GM10248 (cell line): ENCODE data around the gene ARRDC1.
"Not testable (repeated sequence)": the region's sequence is repeated elsewhere in the genome, so short reads cannot be mapped to it uniquely, and the experiment has no call there.

Source experiments
- CTCF ChIA-PET: fragments of 300-600 bp; sonication (Branson Sonifier 250); formaldehyde crosslinking; extraction: SDS; loops from one replicate; lab custom pipeline; 2021; ENCODE audit warnings: antibody characterized with exemption; lab: Yijun Ruan, JAX
- POLR2A ChIA-PET: fragments of 350-650 bp; sonication (Branson Sonifier 250); formaldehyde crosslinking; extraction: SDS; loops from one replicate; lab custom pipeline; 2020; ENCODE audit warnings: antibody characterized with exemption; lab: Yijun Ruan, JAX
- DNase-seq: peaks from one replicate; pipeline ENCODE4 v3.0.0; 2012; ENCODE audit errors: extremely low spot score
- CTCF ChIP-seq: IDR thresholded peaks from 2 replicates; pipeline ENCODE4 v1.5.1; 2012; ENCODE audit warnings: mild to moderate bottlenecking, low read depth; ENCODE audit errors: extremely low read depth, missing control alignments, control extremely low read depth

Gene ARRDC1

GRCh38 chr9:137618105-137619067 is 12.9 kb downstream of the ARRDC1 start, which contains the start of gene EHMT1:
Gene EHMT1, plus strand, starts transcription at chr9:137619005. Its CDS starts 24 bp downstream, at chr9:137619029.
- peak; percentile 98 for DNase-seq
- ChIA-PET CTCF (interaction anchor here (0.7 to 1.7 kb wide), 3 partner anchors 10 to 55 kb away, joined by 3 to 9 read pairs (median 3); no protein-coding TSS in a partner anchor), POLR2A (interaction anchor here (0.6 kb wide), 1 partner anchor 11 kb away, joined by 3 read pairs; no protein-coding TSS in a partner anchor)
- no peak for TF ChIP-seq CTCF

GRCh38 chr9:137619240-137620047 is 14.0 kb downstream of the ARRDC1 start:
- ChIA-PET POLR2A (interaction anchor here (0.6 kb wide), 1 partner anchor 119 kb away, joined by 4 read pairs; no protein-coding TSS in a partner anchor), CTCF (interaction anchor here (0.7 to 1.7 kb wide), 4 partner anchors 9 to 54 kb away, joined by 3 to 9 read pairs (median 4); no protein-coding TSS in a partner anchor)
- DNase-seq, result peak; percentile 61
- no peak for TF ChIP-seq CTCF

GRCh38 chr9:137620048-137620405 is 14.5 kb downstream of the ARRDC1 start:
- DNase-seq, result no peak
- TF ChIP-seq CTCF, result no peak
- CTCF ChIA-PET, result interaction anchor here (0.9 to 1.7 kb wide), 4 partner anchors 9 to 16 kb away, joined by 3 to 9 read pairs (median 6); no protein-coding TSS in a partner anchor
- POLR2A ChIA-PET, result interaction anchor here (0.6 kb wide), 1 partner anchor 119 kb away, joined by 4 read pairs; no protein-coding TSS in a partner anchor

GRCh38 chr9:137620581-137620980 is 15.1 kb downstream of the ARRDC1 start:
- ChIA-PET POLR2A (interaction anchor here (0.6 kb wide), 1 partner anchor 118 kb away, joined by 4 read pairs; no protein-coding TSS in a partner anchor), CTCF (interaction anchor here (1.2 kb wide), 3 partner anchors 11 to 45 kb away, joined by 3 to 5 read pairs (median 3); no protein-coding TSS in a partner anchor)
- no peak for DNase-seq
- no peak for TF ChIP-seq CTCF

- peak; percentile 12 for TF ChIP-seq CTCF
- CTCF ChIA-PET, result interaction anchor here (1.2 kb wide), 3 partner anchors 10 to 44 kb away, joined by 3 to 5 read pairs (median 3); no protein-coding TSS in a partner anchor
- DNase-seq, result no peak
- POLR2A ChIA-PET, result no interaction called here
Observed at GRCh38 chr9:137621131-137621757, 15.8 kb downstream of the ARRDC1 start.

- CTCF ChIA-PET, DNase-seq, POLR2A ChIA-PET: not testable (repeated sequence)
Observed at GRCh38 chr9:137622211-137622610, 16.7 kb downstream of the ARRDC1 start.
